OCI-LY7 (cell line): Measurements from ENCODE around the gene WDR70. TPM values are rescaled to one million over a fixed set of nuclear protein-coding genes. Genes with fewer than 3 reads are reported as not detected.

Experiments
- BruUV-seq: library from RNA; stranded (reverse); fragments of 400-500 nt; replicated peaks from 2 replicates; lab custom pipeline; 2021; lab: Mats Ljungman, UMichigan
- CTCF ChIA-PET: fragments of 300-600 bp; sonication (Branson Sonifier 250); formaldehyde crosslinking; loops from one replicate; lab custom pipeline; 2022; ENCODE audit warnings: antibody characterized with exemption; ENCODE audit not compliant: unreplicated experiment; lab: Charles Lee
- POLR2A ChIA-PET: fragments of 300-600 bp; sonication (Branson Sonifier 250); formaldehyde crosslinking; loops from one replicate; lab custom pipeline; 2022; ENCODE audit warnings: antibody characterized with exemption; lab: Charles Lee
- DNase-seq: peaks from one replicate; pipeline ENCODE4 v3.0.0-alpha.2; 2015; ENCODE audit warnings: low spot score
- H2AFZ ChIP-seq: fragments of 200-600 bp; sonication (generic), shearing (Covaris generic); 2 replicates; pipeline ENCODE4 v1.6.1; 2014; ENCODE audit warnings: mild to moderate bottlenecking, antibody characterized with exemption, low read length, moderate library complexity
- H3K27ac ChIP-seq: fragments of 200-600 bp; sonication (generic); 2 replicates; pipeline ENCODE4 v1.5.1; 2014; ENCODE audit warnings: mixed run types, low read depth, mild to moderate bottlenecking, moderate library complexity, low read length, inconsistent platforms; ENCODE audit not compliant: poor library complexity, severe bottlenecking
- H3K36me3 ChIP-seq: fragments of 200-600 bp; sonication (generic); 2 replicates; pipeline ENCODE4 v1.6.1; 2014; ENCODE audit warnings: mild to moderate bottlenecking, antibody characterized with exemption, low read length, moderate library complexity, mixed read lengths; ENCODE audit not compliant: insufficient read depth
- H3K4me1 ChIP-seq: fragments of 200-600 bp; sonication (generic); 2 replicates; pipeline ENCODE4 v1.5.1; 2014; ENCODE audit warnings: mild to moderate bottlenecking, low read length; ENCODE audit not compliant: insufficient read depth, poor library complexity, severe bottlenecking
- H3K4me2 ChIP-seq: fragments of 200-600 bp; sonication (generic); 2 replicates; pipeline ENCODE4 v1.6.1; 2014; ENCODE audit warnings: mild to moderate bottlenecking, low read length
- H3K4me3 ChIP-seq: fragments of 200-600 bp; sonication (generic); 2 replicates; pipeline ENCODE4 v1.5.1; 2014; ENCODE audit warnings: mild to moderate bottlenecking, low read depth, low read length; ENCODE audit not compliant: poor library complexity, severe bottlenecking
- H3K79me2 ChIP-seq: fragments of 200-600 bp; sonication (generic); 2 replicates; pipeline ENCODE4 v1.6.1; 2016; ENCODE audit warnings: low read depth, mild to moderate bottlenecking, low read length, moderate library complexity, mixed read lengths; ENCODE audit not compliant: insufficient read depth
- H3K9me2 ChIP-seq: fragments of 200-600 bp; sonication (generic); 2 replicates; pipeline ENCODE4 v1.6.1; 2016; ENCODE audit warnings: mild to moderate bottlenecking, low read length, mixed read lengths; ENCODE audit not compliant: insufficient read depth
- H3K9me3 ChIP-seq: fragments of 200-600 bp; sonication (generic); 2 replicates; pipeline ENCODE4 v1.6.1; 2014; ENCODE audit warnings: mild to moderate bottlenecking, mixed run types, low read length, mixed read lengths
- H4K20me1 ChIP-seq: fragments of 200-600 bp; sonication (generic); 2 replicates; pipeline ENCODE4 v1.6.1; 2014; ENCODE audit warnings: mild to moderate bottlenecking, antibody characterized with exemption, low read length, moderate library complexity, mixed read lengths; ENCODE audit not compliant: insufficient read depth
- CTCF ChIP-seq: fragments of 200-600 bp; sonication (generic); conservative IDR thresholded peaks from 2 replicates; pipeline ENCODE4 v1.5.1; 2014; ENCODE audit warnings: mild to moderate bottlenecking, antibody characterized with exemption, low read length, moderate library complexity, mixed read lengths
- EZH2phosphoT487 ChIP-seq: fragments of 200-600 bp; sonication (generic); IDR thresholded peaks from 2 replicates; pipeline ENCODE4 v1.6.1; 2018; ENCODE audit warnings: low read depth, borderline replicate concordance, mild to moderate bottlenecking, mixed run types, antibody characterized with exemption, low read length, moderate library complexity, mixed read lengths
- intact Hi-C: fragments of 100-400 bp; cut with micrococcal nuclease; formaldehyde crosslinking; loops from one replicate; pipeline ENCODE4 v1.10.0; 2022; ENCODE audit not compliant: unreplicated experiment
- total RNA-seq, 2 experiments: library from RNA; depleted of rRNA in 1 of 2; stranded (reverse); fragments of >200 nt in 1 of 2; shearing (Covaris generic) in 1 of 2; gene quantifications; 2 replicates each; pipeline ENCODE4 v1.2.3, GENCODE V29; 2014 to 2022

The WDR70 gene
- total RNA-seq, 2 experiments from 2014 or later = 26.2 to 35.4 TPM

GRCh38 chr5:37494756-37495155 lies 115.6 kb downstream of the WDR70 start:
- intact Hi-C loops = no loop called here
- BruUV-seq = no TSS peak
- Histone ChIP-seq H2AFZ (no peak overlapping the region), H3K9me3 (no peaks in the 10 kb centered on the region), H3K4me3 (no peak overlapping the region), H3K27ac (no peak overlapping the region), H3K9me2 (no peaks in the 10 kb centered on the region), H3K79me2 (no peaks in the 10 kb centered on the region), H3K36me3 (no peaks in the 10 kb centered on the region), H3K4me2 (no peak overlapping the region), H4K20me1 (no peaks in the 10 kb centered on the region), H3K4me1 (no peaks in the 10 kb centered on the region)
- no peak for TF ChIP-seq EZH2phosphoT487
- TF ChIP-seq CTCF = no peak
- DNase-seq = no peak
- ChIA-PET POLR2A (interaction anchor here (0.6 to 0.7 kb wide), 2 partner anchors 44 to 84 kb away, joined by 3 read pairs; no protein-coding TSS in a partner anchor), CTCF (no interaction called here)

GRCh38 chr5:37495210-37495609 lies 116.1 kb downstream of the WDR70 start:
- H4K20me1 ChIP-seq = no peaks in the 10 kb centered on the region
- no peak for DNase-seq
- H3K9me2 ChIP-seq = no peaks in the 10 kb centered on the region
- H3K4me3 ChIP-seq = no peak overlapping the region
- H3K4me2 ChIP-seq = no peak overlapping the region
- no peak overlapping the region for H3K27ac ChIP-seq
- H3K36me3 ChIP-seq = no peaks in the 10 kb centered on the region
- no peak for TF ChIP-seq CTCF
- no peak for TF ChIP-seq EZH2phosphoT487
- intact Hi-C loops = no loop called here
- no peak overlapping the region for H2AFZ ChIP-seq
- no TSS peak for BruUV-seq
- no peaks in the 10 kb centered on the region for H3K9me3 ChIP-seq
- CTCF ChIA-PET = no interaction called here
- no peaks in the 10 kb centered on the region for H3K4me1 ChIP-seq
- no peaks in the 10 kb centered on the region for H3K79me2 ChIP-seq
- POLR2A ChIA-PET = interaction anchor here (0.6 to 0.7 kb wide), 2 partner anchors 44 to 84 kb away, joined by 3 read pairs; no protein-coding TSS in a partner anchor

- Histone ChIP-seq H3K4me2 (no peak overlapping the region), H2AFZ (no peak overlapping the region), H3K36me3 (no peaks in the 10 kb centered on the region), H3K27ac (no peak overlapping the region), H3K9me2 (no peaks in the 10 kb centered on the region), H3K9me3 (no peaks in the 10 kb centered on the region), H3K4me3 (no peak overlapping the region), H3K4me1 (no peaks in the 10 kb centered on the region), H3K79me2 (no peaks in the 10 kb centered on the region), H4K20me1 (no peaks in the 10 kb centered on the region)
- DNase-seq = no peak
- POLR2A ChIA-PET = no interaction called here
- CTCF ChIA-PET = no interaction called here
- intact Hi-C loops = no loop called here
- TF ChIP-seq EZH2phosphoT487 (no peak), CTCF (no peak)
- BruUV-seq = TSS peak; percentile 34
These were observed 116.7 kb downstream of the WDR70 start for GRCh38 chr5:37495668-37496347.
